HepG2 (cell line): ENCODE data around the gene AMBRA1. TPM values are rescaled to one million over a fixed set of nuclear protein-coding genes. Genes with fewer than 3 reads are reported as not detected.
A peak's percentile ranks its signal among the peaks of the same experiment; 100 is the strongest.

Experiments used
- ATAC-seq: fragments of 200-7000 bp; cut with Tn5 transposase; 3 replicates; pipeline ENCODE4 v1.9.1; 2020; ENCODE audit warnings: mild to moderate bottlenecking, moderate library complexity
- BruUV-seq: library from RNA; stranded (reverse); fragments of 400-500 nt; replicated peaks from 2 replicates; lab custom pipeline; 2021; lab: Mats Ljungman, UMichigan
- CTCF ChIA-PET: fragments of 300-600 bp; formaldehyde crosslinking; extraction: SDS; loops from one replicate; lab custom pipeline; 2021; ENCODE audit warnings: low total read pairs, inconsistent platforms, low intra/inter-chr PET ratio; lab: Yijun Ruan, JAX
- POLR2A ChIA-PET: fragments of 350-600 bp; sonication (Branson Sonifier 250); formaldehyde crosslinking; loops from one replicate; lab custom pipeline; 2020; ENCODE audit warnings: antibody characterized with exemption, inconsistent platforms; lab: Yijun Ruan, JAX
- DNase-seq: peaks from one replicate; pipeline ENCODE4 v3.0.0-alpha.2; 2015; ENCODE audit warnings: low spot score
- FAIRE-seq: peaks from 3 replicates; lab custom pipeline; 2011; peaks lifted over from hg19 to GRCh38; lab: Jason Lieb, UNC
- H2AFZ ChIP-seq: one replicate; pipeline ENCODE4 v1.6.1; 2011; ENCODE audit warnings: low read length, inconsistent platforms
- H3K27ac ChIP-seq: fragments of 300-600 bp; 3 replicates; pipeline ENCODE4 v1.8.0; 2011; ENCODE audit warnings: mixed run types, mild to moderate bottlenecking, mixed read lengths, low read length, inconsistent platforms; ENCODE audit not compliant: insufficient read depth; ENCODE audit errors: extremely low read length
- H3K27me3 ChIP-seq, 2 experiments: fragments of 200-600 bp in 1 of 2; 2 replicates in 1 of 2; 3 replicates in 1 of 2; pipeline versions ENCODE4 v1.6.0 to v1.8.0; 2011; ENCODE audit warnings: low read length in 2 of 2, mild to moderate bottlenecking in 2 of 2, moderate library complexity in 2 of 2, inconsistent platforms in 1 of 2; ENCODE audit not compliant: insufficient read depth in 2 of 2, control insufficient read depth in 1 of 2
- H3K36me3 ChIP-seq, 2 experiments: fragments of 200-600 bp in 1 of 2; replicated peaks in 1 of 2; 2 replicates in 1 of 2; 3 replicates in 1 of 2; pipeline versions ENCODE4 v1.5.1 to v1.8.0; 2011; ENCODE audit warnings: low read length in 2 of 2, inconsistent platforms in 1 of 2; ENCODE audit not compliant: insufficient read depth in 2 of 2, control insufficient read depth in 1 of 2
- H3K4me1 ChIP-seq: 2 replicates; pipeline ENCODE4 v1.5.1; 2012; ENCODE audit warnings: low read length, inconsistent platforms; ENCODE audit not compliant: insufficient read depth
- H3K4me2 ChIP-seq: 2 replicates; pipeline ENCODE4 v1.6.0; 2011; ENCODE audit warnings: low read depth, low read length, inconsistent platforms
- H3K4me3 ChIP-seq, 3 experiments: fragments of 200-600 bp in 1 of 3; sonication (generic), shearing (Covaris generic) in 1 of 3; replicated peaks in 1 of 3; 2 replicates each; pipeline ENCODE4 v1.5.1; 2011 to 2016; ENCODE audit warnings: low read length in 3 of 3, inconsistent platforms in 2 of 3, low read depth in 2 of 3, mild to moderate bottlenecking in 2 of 3, control low read depth in 1 of 3, mixed read lengths in 1 of 3; ENCODE audit not compliant: insufficient read depth in 1 of 3
- H3K79me2 ChIP-seq: one replicate; pipeline ENCODE4 v1.6.1; 2011; ENCODE audit warnings: low read length, inconsistent platforms; ENCODE audit not compliant: insufficient read depth
- H3K9ac ChIP-seq: 2 replicates; pipeline ENCODE4 v1.6.0; 2011; ENCODE audit warnings: mild to moderate bottlenecking, low read depth, low read length, inconsistent platforms; ENCODE audit not compliant: insufficient read depth
- H3K9me3 ChIP-seq: 2 replicates; pipeline ENCODE4 v1.5.1; 2012; ENCODE audit warnings: mild to moderate bottlenecking, low read length
- H4K20me1 ChIP-seq: 2 replicates; pipeline ENCODE4 v1.6.0; 2011; ENCODE audit warnings: inconsistent platforms, mild to moderate bottlenecking, low read length, moderate library complexity; ENCODE audit not compliant: insufficient read depth
- ARHGAP35 ChIP-seq: sonication (generic); formaldehyde crosslinking; IDR thresholded peaks from 2 replicates; pipeline ENCODE4 v1.9.0; 2022; ENCODE audit warnings: mild to moderate bottlenecking, inconsistent platforms, moderate library complexity, missing genetic modification reagents, borderline replicate concordance
- CEBPB ChIP-seq: IDR thresholded peaks from 2 replicates; pipeline ENCODE4 v1.6.1; 2011; ENCODE audit warnings: low read depth, low read length, improper control_type of control experiment, borderline replicate concordance
- CHCHD3 ChIP-seq: sonication (generic); formaldehyde crosslinking; IDR thresholded peaks from 2 replicates; pipeline ENCODE4 v1.8.0; 2022; ENCODE audit warnings: mild to moderate bottlenecking, missing genetic modification reagents, moderate library complexity
- FOSL1 ChIP-seq: sonication (generic); formaldehyde crosslinking; IDR thresholded peaks from 2 replicates; pipeline ENCODE4 v1.9.0; 2021; ENCODE audit warnings: missing genetic modification reagents, borderline replicate concordance
- HNF1B ChIP-seq: sonication (generic); formaldehyde crosslinking; IDR thresholded peaks from 2 replicates; pipeline ENCODE4 v1.5.1; 2020; ENCODE audit warnings: mild to moderate bottlenecking, moderate library complexity, missing genetic modification reagents
- HOXA5 ChIP-seq: sonication (generic); formaldehyde crosslinking; IDR thresholded peaks from 2 replicates; pipeline ENCODE4 v1.4.0; 2020; ENCODE audit warnings: missing genetic modification reagents
- KDM1A ChIP-seq: IDR thresholded peaks from 2 replicates; pipeline ENCODE4 v1.6.1; 2016; ENCODE audit warnings: missing compliant biosample characterization
- KDM3A ChIP-seq: IDR thresholded peaks from 2 replicates; pipeline ENCODE4 v1.6.1; 2018; ENCODE audit warnings: low read depth, missing compliant biosample characterization
- KDM5A ChIP-seq: fragments of 200-600 bp; sonication (generic); IDR thresholded peaks from 2 replicates; pipeline ENCODE4 v1.7.0; 2018; ENCODE audit warnings: antibody characterized with exemption, mild to moderate bottlenecking, low read length, borderline replicate concordance
- LCORL ChIP-seq, 2 experiments: fragments of 450-650 bp in 1 of 2; sonication (generic) in 1 of 2; formaldehyde crosslinking in 1 of 2; IDR thresholded peaks; 2 replicates each; pipeline versions ENCODE4 v1.5.0 to v1.6.1; 2017 to 2020; ENCODE audit warnings: antibody characterized with exemption in 1 of 2, missing genetic modification reagents in 1 of 2
- MAFF ChIP-seq: IDR thresholded peaks from 2 replicates; pipeline ENCODE4 v1.6.1; 2011; ENCODE audit warnings: low read depth, low read length, improper control_type of control experiment
- MEIS2 ChIP-seq: sonication (generic); formaldehyde crosslinking; IDR thresholded peaks from 2 replicates; pipeline ENCODE4 v1.9.0; 2021; ENCODE audit warnings: mild to moderate bottlenecking, missing genetic modification reagents
- MNT ChIP-seq: fragments of 450-650 bp; IDR thresholded peaks from 2 replicates; pipeline ENCODE4 v1.6.1; 2016
- RARG ChIP-seq: sonication (generic); formaldehyde crosslinking; IDR thresholded peaks from 2 replicates; pipeline ENCODE4 v1.4.0; 2020; ENCODE audit warnings: low read depth, mild to moderate bottlenecking, missing genetic modification reagents
- THRA ChIP-seq: sonication (generic); formaldehyde crosslinking; IDR thresholded peaks from 2 replicates; pipeline ENCODE4 v1.4.0; 2020; ENCODE audit warnings: missing genetic modification reagents, borderline replicate concordance
- TRIM24 ChIP-seq: sonication (generic); formaldehyde crosslinking; IDR thresholded peaks from 2 replicates; pipeline ENCODE4 v1.8.0; 2022; ENCODE audit warnings: mild to moderate bottlenecking, missing genetic modification reagents
- U2AF1 ChIP-seq: fragments of 200-400 bp; formaldehyde crosslinking; optimal IDR thresholded peaks from 2 replicates; pipeline ENCODE3; 2017; ENCODE audit warnings: mild to moderate bottlenecking, low read depth, low read length
- ZMYM3 ChIP-seq: sonication (generic); formaldehyde crosslinking; IDR thresholded peaks from 2 replicates; pipeline ENCODE4 v1.5.1; 2020; ENCODE audit warnings: mild to moderate bottlenecking, missing genetic modification reagents
- ZNF263 ChIP-seq: sonication (generic); formaldehyde crosslinking; IDR thresholded peaks from 2 replicates; pipeline ENCODE4 v1.4.0; 2020; ENCODE audit warnings: missing genetic modification reagents
- ZNF282 ChIP-seq: fragments of 450-650 bp; IDR thresholded peaks from 2 replicates; pipeline ENCODE4 v1.6.1; 2018; ENCODE audit not compliant: partially characterized antibody
- ZNF781 ChIP-seq: sonication (generic); formaldehyde crosslinking; IDR thresholded peaks from 2 replicates; pipeline ENCODE4 v1.5.1; 2020; ENCODE audit warnings: borderline replicate concordance, mild to moderate bottlenecking, missing genetic modification reagents; ENCODE audit errors: not compliant biosample characterization
- WGBS: methylation state at CpG from one replicate; pipeline ENCODE4 v1.1.6; 2017; ENCODE audit warnings: low lambda C conversion rate; 5-methylcytosine and 5-hydroxymethylcytosine counted together
- in situ Hi-C: cut with HindIII; loops from 2 replicates; pipeline ENCODE4 v1.10.0; 2017; ENCODE audit warnings: low pct_unique_long_range_greater_than_20kb; ENCODE audit not compliant: extremely low pct_ligation_motif_present
- intact Hi-C: fragments of 100-400 bp; cut with micrococcal nuclease; formaldehyde crosslinking; loops from one replicate; pipeline ENCODE4 v1.10.0; 2022; ENCODE audit not compliant: unreplicated experiment
- polyA plus RNA-seq, 8 experiments: library from polyadenylated mRNA; depleted of rRNA in 3 of 8; stranded (reverse) in 7 of 8; unstranded in 1 of 8; fragments of >200 nt; fragmentation: Illumina TruSeq in 4 of 8; extraction: Trizol in 4 of 8; gene quantifications; 2 replicates each; pipeline versions ENCODE4 v1.2.1 to v1.2.3, GENCODE V29; 2011 to 2016; ENCODE audit warnings: low read depth in 4 of 8, missing spikeins in 1 of 8, mixed read lengths in 1 of 8; ENCODE audit not compliant: insufficient read depth in 1 of 8
- total RNA-seq, 5 experiments: library from RNA; depleted of rRNA; stranded (reverse); fragments of >200 nt; fragmentation: Illumina TruSeq; extraction: Trizol; gene quantifications; 2 replicates each; pipeline ENCODE4 v1.2.3, GENCODE V29; 2016; ENCODE audit warnings: low read depth in 1 of 5

AMBRA1 gene
- total and polyA plus RNA-seq, 2 of the 13 experiments (the other 11 are each of a cell fraction or from before 2014, with no cell fraction given): 15.7 to 26.0 TPM

- WGBS: 0% methylated on average over 1 of the region's 1 CpG
- in situ Hi-C loops (no loop called here), intact Hi-C loops (loop anchor here (1.0 kb wide), 2 partner anchors 40 to 63 kb away; partner anchors contain the start of genes AMBRA1, ATG13 and HARBI1)
- peak overlapping the region; percentile 82 for H3K27ac ChIP-seq
- peak overlapping the region in 1 of 3 experiments; percentile 34; a peak in 1 of 6 replicates for H3K4me3 ChIP-seq
- no peaks in the 10 kb centered on the region for H3K27me3 ChIP-seq
- H3K4me2 ChIP-seq: peak overlapping the region; percentile 64
- ATAC-seq: peak; percentile 18
- no peaks in the 10 kb centered on the region for H3K9me3 ChIP-seq
- TSS peak; percentile 33 for BruUV-seq
- H3K9ac ChIP-seq: peak overlapping the region; percentile 56
- peaks cover 59% of the 10 kb centered on the region for H3K4me1 ChIP-seq
- FAIRE-seq: no peak
- peak; percentile 42 for DNase-seq
- no peak overlapping the region for H2AFZ ChIP-seq
- no peaks in the 10 kb centered on the region for H4K20me1 ChIP-seq
- no peaks in the 10 kb centered on the region for H3K36me3 ChIP-seq
- H3K79me2 ChIP-seq: peaks cover 83% of the 10 kb centered on the region
- POLR2A ChIA-PET: interaction anchor here (0.7 to 1.8 kb wide), 18 partner anchors 8 to 310 kb away, joined by 3 to 14 read pairs (median 4); partner anchors contain the start of genes AMBRA1, ARHGAP1, CHRM4 and HARBI1
- CTCF ChIA-PET: no interaction called here
- TF ChIP-seq ARHGAP35 (CRISPR knock-in tag) (no peak), MNT (no peak), CEBPB (no peak), ZNF282 (no peak), TRIM24 (CRISPR knock-in tag) (no peak), FOSL1 (CRISPR knock-in tag) (no peak), MAFF (no peak), ZNF263 (CRISPR knock-in tag) (no peak), CHCHD3 (CRISPR knock-in tag) (no peak), KDM3A (CRISPR knock-in tag) (no peak), ZMYM3 (CRISPR knock-in tag) (no peak), RARG (CRISPR knock-in tag) (no peak), HNF1B (no peak), KDM5A (no peak), THRA (CRISPR knock-in tag) (0 out of 2 replicates have a peak, but pooled peaks have one; percentile 6), KDM1A (no peak), ZNF781 (CRISPR knock-in tag) (no peak), MEIS2 (CRISPR knock-in tag) (no peak), U2AF1 (no peak), LCORL (IDR thresholded peaks at IDR 0.05) (no peak), LCORL (CRISPR knock-in tag; IDR thresholded peaks at IDR 0.05) (0 out of 2 replicates have a peak, but pooled peaks have one; percentile 42), HOXA5 (CRISPR knock-in tag) (0 out of 2 replicates have a peak, but pooled peaks have one; percentile 70)
Observed at GRCh38 chr11:46553814-46554212, 40.0 kb downstream of the AMBRA1 start.
